Gastroesophageal sphincter (tissue), 4 donors: ENCODE data around the gene WNT3A. TPM values are rescaled to one million over a fixed set of nuclear protein-coding genes. Genes with fewer than 3 reads are reported as not detected.
A peak's percentile ranks its signal among the peaks of the same experiment; 100 is the strongest.

Experiments
- ATAC-seq: fragments of 150-250 bp; one replicate; pipeline ENCODE4 v1.9.1; 2016; ENCODE audit warnings: mild to moderate bottlenecking, moderate library complexity
- H3K27ac ChIP-seq, 4 donors: fragments of 200-600 bp; sonication (generic) in 3 of 4; 1 replicate in 3 of 4; 2 replicates in 1 of 4; pipeline ENCODE4 v1.5.1; 2016 to 2019
- H3K27me3 ChIP-seq: fragments of 200-600 bp; sonication (generic); one replicate; pipeline ENCODE4 v1.5.1; 2019
- H3K36me3 ChIP-seq, 2 donors: fragments of 200-600 bp; sonication (generic); one replicate each; pipeline ENCODE4 v1.5.1; 2019; ENCODE audit warnings: control low read depth in 1 of 2
- H3K4me1 ChIP-seq, 3 donors: fragments of 200-600 bp; sonication (generic); 1 replicate in 2 of 3; 2 replicates in 1 of 3; pipeline ENCODE4 v1.5.1; 2016 to 2019; ENCODE audit warnings: control low read depth in 2 of 3
- H3K4me3 ChIP-seq, 2 donors: fragments of 200-600 bp; sonication (generic); one replicate each; pipeline ENCODE4 v1.5.1; 2019; ENCODE audit warnings: mild to moderate bottlenecking in 1 of 2, moderate library complexity in 1 of 2
- H3K9me3 ChIP-seq, 3 donors: fragments of 200-600 bp; sonication (generic); one replicate each; pipeline ENCODE4 v1.5.1; 2017 to 2019; ENCODE audit warnings: control low read depth in 2 of 3
- EP300 ChIP-seq: sonication (generic); formaldehyde crosslinking; IDR thresholded peaks from one replicate; pipeline ENCODE4 v1.6.1; 2017; ENCODE audit warnings: antibody characterized with exemption, mild to moderate bottlenecking
- POLR2A ChIP-seq, 2 donors: fragments of 450-650 bp; IDR thresholded peaks; one replicate each; pipeline ENCODE4 v1.6.1; 2017; ENCODE audit warnings: antibody characterized with exemption in 2 of 2, mild to moderate bottlenecking in 2 of 2, moderate library complexity in 1 of 2
- POLR2AphosphoS5 ChIP-seq: sonication (generic); formaldehyde crosslinking; IDR thresholded peaks from one replicate; pipeline ENCODE4 v1.6.1; 2017; ENCODE audit warnings: antibody characterized with exemption
- WGBS, 2 donors: methylation state at CpG; one replicate each; pipeline ENCODE4 v1.1.5; 2018; ENCODE audit warnings: low coverage in 1 of 2; 5-methylcytosine and 5-hydroxymethylcytosine counted together
- total RNA-seq, 4 donors: library from RNA; depleted of rRNA; stranded (reverse); fragments of >200 nt; gene quantifications; one replicate each; pipeline ENCODE4 v1.1.0, GENCODE V29; 2016
- TF ChIP-seq, protein P1 (sequence below), 4 experiments: fragments of 200-600 bp in 2 of 4; fragments of 450-650 bp in 2 of 4; sonication (generic) in 1 of 4; IDR thresholded peaks; one replicate each; pipeline ENCODE4 v1.5.1; 2017 to 2019; ENCODE audit warnings: antibody characterized with exemption in 4 of 4, mild to moderate bottlenecking in 2 of 4, moderate library complexity in 2 of 4

Gene WNT3A
- total RNA-seq, 4 donors from 2014 or later, result not detected

DNA sequence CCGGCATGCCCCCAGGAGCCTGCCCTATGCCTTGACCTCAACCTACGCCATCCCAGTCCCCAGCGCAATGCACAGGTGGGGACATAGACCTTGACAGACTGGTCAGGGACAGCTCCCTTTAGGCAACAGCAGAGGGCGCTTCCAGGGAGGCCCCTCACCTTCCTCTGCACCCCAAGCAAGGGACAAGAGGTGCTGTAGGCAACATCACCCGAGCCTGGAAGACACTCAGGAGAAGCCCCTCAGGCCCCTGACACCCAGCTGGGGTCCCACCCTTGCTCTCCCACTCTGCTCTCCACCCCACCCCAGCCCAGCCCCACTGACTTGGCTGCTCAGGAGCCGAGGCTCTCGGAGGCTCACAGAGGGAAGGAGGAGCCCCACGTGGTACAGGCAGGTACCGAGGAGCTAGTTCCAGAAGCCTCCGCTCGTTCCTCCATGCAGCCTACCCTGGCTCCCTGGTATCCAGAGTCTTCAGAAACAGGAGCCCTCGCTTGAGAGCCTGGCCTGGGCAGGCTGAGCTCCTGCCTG lies 2.4 kb upstream of the WNT3A start:
- Histone ChIP-seq H3K36me3 (no peaks in the 10 kb centered on the region), H3K4me1 (peaks cover 0 to 20% (median 0%) of the 10 kb centered on the region in 3 donors), H3K27ac (no peak overlapping the region), H3K4me3 (no peak overlapping the region), H3K9me3 (no peaks in the 10 kb centered on the region), H3K27me3 (peaks cover 97% of the 10 kb centered on the region)
- no peak for ATAC-seq
- TF ChIP-seq POLR2A (IDR thresholded peaks at IDR 0.05) (no peak), EP300 (no peak), POLR2AphosphoS5 (no peak)
- TF ChIP-seq, protein P1, sequence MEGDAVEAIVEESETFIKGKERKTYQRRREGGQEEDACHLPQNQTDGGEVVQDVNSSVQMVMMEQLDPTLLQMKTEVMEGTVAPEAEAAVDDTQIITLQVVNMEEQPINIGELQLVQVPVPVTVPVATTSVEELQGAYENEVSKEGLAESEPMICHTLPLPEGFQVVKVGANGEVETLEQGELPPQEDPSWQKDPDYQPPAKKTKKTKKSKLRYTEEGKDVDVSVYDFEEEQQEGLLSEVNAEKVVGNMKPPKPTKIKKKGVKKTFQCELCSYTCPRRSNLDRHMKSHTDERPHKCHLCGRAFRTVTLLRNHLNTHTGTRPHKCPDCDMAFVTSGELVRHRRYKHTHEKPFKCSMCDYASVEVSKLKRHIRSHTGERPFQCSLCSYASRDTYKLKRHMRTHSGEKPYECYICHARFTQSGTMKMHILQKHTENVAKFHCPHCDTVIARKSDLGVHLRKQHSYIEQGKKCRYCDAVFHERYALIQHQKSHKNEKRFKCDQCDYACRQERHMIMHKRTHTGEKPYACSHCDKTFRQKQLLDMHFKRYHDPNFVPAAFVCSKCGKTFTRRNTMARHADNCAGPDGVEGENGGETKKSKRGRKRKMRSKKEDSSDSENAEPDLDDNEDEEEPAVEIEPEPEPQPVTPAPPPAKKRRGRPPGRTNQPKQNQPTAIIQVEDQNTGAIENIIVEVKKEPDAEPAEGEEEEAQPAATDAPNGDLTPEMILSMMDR (IDR thresholded peaks at IDR 0.05), result no peak
- 20% methylated on average over 2 of the region's 12 CpGs; no CpG with 5 or more reads in 1 of the 2 donors for WGBS, 2 donors

DNA sequence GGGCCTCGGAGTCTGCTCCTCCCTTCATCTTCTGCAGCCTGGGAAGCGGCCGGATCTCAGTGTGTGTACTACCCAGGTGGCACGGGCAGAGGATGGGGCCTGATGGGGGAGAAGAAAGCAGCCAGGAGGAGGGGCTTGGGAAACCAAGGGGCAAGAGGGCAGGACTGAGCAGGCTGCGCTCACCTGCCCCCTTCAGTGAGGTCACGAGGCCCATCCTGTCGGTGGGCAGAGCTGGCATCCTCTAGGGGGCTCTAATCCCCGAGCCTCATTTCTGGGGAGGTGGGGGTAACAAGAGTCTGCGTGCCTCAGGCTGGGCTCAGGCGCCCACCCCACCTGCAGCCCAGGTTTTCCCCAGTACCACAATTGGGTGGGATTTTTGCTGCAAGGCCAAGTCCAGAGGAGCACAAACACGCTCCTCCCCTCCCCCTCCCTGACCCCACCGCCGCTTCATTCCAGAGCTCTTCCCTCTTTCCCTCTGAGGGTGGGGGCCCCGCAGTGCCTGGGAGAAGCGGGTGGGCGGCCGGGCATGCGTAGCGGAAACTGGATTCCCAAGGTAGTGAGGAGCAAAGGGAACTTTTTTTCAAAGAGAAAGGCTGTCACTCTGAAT lies 1.8 kb upstream of the WNT3A start:
- Histone ChIP-seq H3K4me3 (no peak overlapping the region), H3K4me1 (peaks cover 0 to 20% (median 0%) of the 10 kb centered on the region in 3 donors), H3K36me3 (no peaks in the 10 kb centered on the region), H3K27me3 (peaks cover 99% of the 10 kb centered on the region), H3K27ac (no peak overlapping the region), H3K9me3 (no peaks in the 10 kb centered on the region)
- no peak for ATAC-seq
- no CpG with 5 or more reads among the region's 19 CpGs for WGBS, 2 donors
- TF ChIP-seq, protein P1 (IDR thresholded peaks at IDR 0.05), result no peak
- no peak for TF ChIP-seq POLR2A (IDR thresholded peaks at IDR 0.05)

DNA sequence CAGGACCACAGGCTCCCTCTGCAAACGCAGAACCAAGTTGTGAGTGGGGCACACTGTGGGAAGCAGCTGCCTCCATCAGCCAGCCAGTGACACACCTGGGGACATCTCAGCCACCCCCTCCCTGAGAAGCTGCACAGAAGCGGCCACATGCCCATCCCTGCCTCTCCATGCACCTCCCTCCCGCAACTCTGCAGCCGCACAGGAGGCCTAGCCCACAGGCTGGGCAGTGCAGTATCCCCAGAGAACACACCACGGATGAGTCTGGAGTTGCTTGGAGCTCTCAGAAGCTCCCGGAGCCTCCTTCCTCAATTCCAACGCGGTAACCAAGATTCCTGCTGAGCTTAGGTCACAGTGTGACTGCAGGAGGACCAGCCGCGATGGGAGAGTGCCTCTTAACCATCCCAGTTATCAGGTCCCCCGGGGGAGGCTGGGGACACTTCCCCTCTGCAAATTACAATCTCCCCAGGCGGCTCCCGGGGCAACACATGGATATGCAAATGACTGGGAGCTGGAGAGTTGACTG lies 1.2 kb upstream of the WNT3A start:
- Histone ChIP-seq H3K4me3 (no peak overlapping the region), H3K27me3 (peaks cover 99% of the 10 kb centered on the region), H3K4me1 (peaks cover 0 to 20% (median 0%) of the 10 kb centered on the region in 3 donors), H3K27ac (no peak overlapping the region), H3K9me3 (no peaks in the 10 kb centered on the region), H3K36me3 (no peaks in the 10 kb centered on the region)
- ATAC-seq, result no peak
- WGBS, 2 donors, result 0 to 13% methylated on average over 2 to 3 of the region's 13 CpGs
- TF ChIP-seq EP300 (no peak), POLR2AphosphoS5 (no peak), POLR2A (IDR thresholded peaks at IDR 0.05) (no peak)
- TF ChIP-seq, protein P1 (IDR thresholded peaks at IDR 0.05), result no peak

DNA sequence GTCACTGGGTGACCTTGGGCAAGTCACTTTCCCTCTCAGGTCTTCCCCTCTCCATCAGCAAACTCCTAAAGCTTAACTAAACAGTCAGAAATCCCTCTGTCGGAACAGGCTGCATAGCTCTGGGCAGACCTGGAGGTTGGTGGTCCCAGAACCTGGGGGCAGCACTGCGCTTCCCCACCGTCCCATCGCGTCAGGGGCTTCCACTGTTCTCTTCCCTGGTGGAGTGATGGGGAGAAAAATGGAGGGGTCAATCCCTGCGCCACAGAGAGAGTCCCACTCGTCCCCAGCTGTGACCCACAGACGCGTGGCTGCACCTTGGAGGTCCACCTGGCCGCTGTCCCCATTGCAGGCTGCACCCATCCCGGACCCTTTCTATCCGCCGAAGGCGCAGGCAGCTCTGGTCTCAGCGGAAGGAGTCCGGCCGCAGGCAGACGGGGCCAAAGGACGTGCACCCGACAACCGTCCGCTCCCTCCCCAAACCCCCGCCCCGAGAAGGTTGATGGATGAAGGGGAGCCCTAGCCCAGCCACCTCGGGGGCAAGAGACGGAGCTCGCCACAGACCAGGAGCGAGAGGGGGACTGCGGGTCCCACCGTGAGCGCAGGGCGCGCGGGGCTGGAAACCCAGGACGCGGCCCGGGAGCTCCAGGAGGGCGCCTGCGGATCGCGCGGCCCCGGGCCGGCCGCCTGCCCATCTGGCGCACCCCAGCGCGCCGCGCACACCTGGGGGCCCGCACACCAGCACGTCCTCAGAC lies 588 bp upstream of the WNT3A start:
- H3K27me3 ChIP-seq, result peaks cover 99% of the 10 kb centered on the region
- H3K9me3 ChIP-seq, result no peaks in the 10 kb centered on the region
- H3K27ac ChIP-seq, result no peak overlapping the region
- WGBS, 2 donors, result 0 to 14% methylated on average over 1 to 5 of the region's 52 CpGs
- H3K4me3 ChIP-seq, result peak overlapping the region in 1 of 2 donors; percentile 10
- ATAC-seq, result no peak
- TF ChIP-seq, protein P1 (IDR thresholded peaks at IDR 0.05), result no peak
- TF ChIP-seq POLR2A (IDR thresholded peaks at IDR 0.05) (no peak), EP300 (no peak), POLR2AphosphoS5 (no peak)
- H3K36me3 ChIP-seq, result no peaks in the 10 kb centered on the region
- peaks cover 0 to 20% (median 0%) of the 10 kb centered on the region in 3 donors for H3K4me1 ChIP-seq
